Stimulated activated CD4-positive, alpha-beta T cell treated with anti-CD3 and anti-CD28 coated beads, TNF-alpha, amount 100 ng/mL, for 1 hour (primary cell): ENCODE measurements around the gene SHANK1.
"Not testable (repeated sequence)": the region's sequence is repeated elsewhere in the genome, so short reads cannot be mapped to it uniquely, and the experiment has no call there.

Experiments used
- DNase-seq, 3 donors: peaks; one replicate each; pipeline ENCODE4 v3.0.0-alpha.2; 2020; ENCODE audit warnings: low read depth in 3 of 3, low spot score in 1 of 3

Gene SHANK1

DNA sequence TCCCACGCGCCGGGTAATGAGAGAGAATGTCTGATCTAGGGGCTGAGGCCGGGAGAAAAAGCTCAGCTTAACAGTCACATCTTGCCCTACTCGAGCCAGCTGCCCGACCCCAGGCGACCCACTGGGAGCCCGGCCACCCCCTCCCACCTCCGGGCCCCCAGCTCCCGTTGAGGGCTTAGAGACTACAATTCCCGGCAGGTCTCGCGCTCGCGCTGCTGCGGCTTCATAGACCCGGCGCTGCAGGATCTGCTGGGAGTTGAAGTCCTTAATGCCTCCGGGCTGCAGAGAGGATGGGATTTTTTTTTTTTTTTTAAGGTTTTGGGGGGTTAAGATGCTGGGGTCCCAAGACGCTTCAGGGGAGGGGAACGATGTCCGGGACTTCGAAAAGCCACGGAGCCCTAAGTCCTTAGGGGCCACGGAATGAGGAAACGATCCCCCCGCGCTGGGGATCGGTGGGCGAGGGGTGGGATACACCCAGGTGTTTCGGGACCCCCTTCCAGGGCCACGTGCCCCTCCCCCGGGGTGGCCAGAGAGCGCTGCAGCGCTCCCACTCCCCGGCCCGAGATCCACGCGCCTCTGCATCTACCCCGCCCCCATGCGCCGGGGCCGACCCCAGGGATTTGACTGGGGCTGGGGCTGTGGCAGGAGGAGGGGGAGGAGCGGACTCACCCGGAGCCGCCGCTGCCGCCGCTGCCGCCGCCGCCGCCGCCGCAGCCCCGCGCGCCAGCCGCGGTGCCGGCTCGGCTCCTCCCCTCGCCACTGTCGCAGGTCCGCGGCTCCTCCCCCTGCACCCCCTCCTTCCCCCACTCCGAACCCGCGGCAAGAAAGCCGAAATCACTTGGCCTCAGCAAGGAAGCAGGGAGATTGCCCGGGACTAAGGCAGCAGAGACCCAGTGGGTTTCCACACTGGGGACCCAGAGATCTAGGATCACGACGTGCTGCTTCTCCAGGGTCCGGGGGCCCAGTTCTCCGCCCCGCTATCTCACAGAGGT is 80.2 kb downstream of the SHANK1 start, which contains the start of gene SYT3:
Gene SYT3 (minus strand): TSS at position 761 of the 992 bp plus-strand sequence. CDS start 2,470 bp downstream, outside the sequence.
- peak in 1 of 3 donors; percentile 30 for DNase-seq

DNA sequence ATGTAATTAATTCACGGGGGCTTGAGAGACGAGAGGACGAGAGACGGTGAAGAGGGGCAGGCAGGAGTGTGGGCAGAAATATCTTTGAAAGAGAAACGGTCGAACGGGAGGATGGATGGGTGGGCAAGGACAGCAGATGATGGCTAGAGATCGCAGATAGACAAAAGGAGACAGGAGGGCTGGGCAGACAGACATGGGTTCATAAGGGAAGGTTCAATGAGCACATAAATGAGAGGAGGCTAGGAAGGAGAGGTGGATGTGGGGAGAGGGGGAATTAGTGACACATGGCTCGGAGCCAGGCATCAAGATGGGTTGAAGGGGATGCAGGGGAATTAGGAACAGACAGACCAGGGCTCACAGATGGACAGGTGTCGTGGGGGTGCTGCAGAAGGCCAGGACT is 81.0 kb downstream of the SHANK1 start:
- DNase-seq = no peak

DNA sequence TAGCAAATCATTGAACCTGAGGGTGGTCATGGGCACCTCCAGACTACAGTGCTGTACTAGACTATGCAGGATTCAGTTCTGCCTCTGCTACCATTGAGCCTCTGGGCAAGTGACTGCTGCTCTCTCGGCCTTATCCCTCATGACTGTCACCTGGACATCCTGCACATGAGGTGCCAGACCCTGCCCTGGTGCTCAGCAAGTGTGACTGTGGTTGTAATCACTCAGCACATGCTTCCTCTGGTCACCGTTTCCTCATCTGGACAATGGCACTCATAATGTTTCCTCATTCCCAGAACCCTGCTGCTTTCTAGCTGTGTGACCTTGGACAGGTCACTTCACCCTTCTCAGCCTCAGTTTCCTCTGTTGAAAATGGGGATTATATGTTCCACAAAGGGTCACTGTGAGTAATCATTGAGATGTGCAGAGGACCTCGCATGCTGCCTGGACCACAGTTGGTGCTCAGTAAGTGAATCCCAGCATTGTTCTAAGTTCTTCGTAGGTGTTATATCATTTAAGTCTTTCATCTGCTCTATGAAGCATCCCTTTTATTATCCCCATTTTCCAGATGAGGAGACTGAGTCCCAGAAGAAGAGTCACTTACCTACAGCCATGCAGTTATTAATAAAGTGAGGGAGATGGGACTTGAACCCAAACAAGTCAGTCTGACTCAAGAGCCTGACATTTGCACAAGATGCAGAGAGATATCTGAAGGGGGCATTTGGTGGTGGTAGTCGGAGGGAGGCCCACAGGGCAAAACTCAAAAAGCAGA is 83.1 kb downstream of the SHANK1 start:
- no peak for DNase-seq

DNA sequence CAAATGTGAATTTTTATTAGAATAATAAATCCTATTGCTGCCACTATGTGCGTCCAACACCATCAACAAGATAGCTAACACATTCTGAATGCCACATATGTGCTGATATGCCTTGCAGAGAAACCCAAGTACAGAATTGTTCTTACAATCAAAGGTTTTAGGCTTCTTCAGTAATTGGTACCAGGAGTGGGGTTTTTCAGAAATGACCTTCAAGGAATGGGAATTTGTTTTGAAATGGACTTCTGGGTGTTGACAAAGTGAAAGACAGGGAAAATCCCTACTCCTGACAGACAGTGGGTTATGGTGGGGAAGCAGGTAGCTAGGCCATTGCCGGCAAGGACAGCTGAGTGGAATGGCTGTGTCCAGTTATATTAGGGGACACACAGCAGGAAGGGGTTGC is 85.6 kb downstream of the SHANK1 start:
- no peak for DNase-seq

DNA sequence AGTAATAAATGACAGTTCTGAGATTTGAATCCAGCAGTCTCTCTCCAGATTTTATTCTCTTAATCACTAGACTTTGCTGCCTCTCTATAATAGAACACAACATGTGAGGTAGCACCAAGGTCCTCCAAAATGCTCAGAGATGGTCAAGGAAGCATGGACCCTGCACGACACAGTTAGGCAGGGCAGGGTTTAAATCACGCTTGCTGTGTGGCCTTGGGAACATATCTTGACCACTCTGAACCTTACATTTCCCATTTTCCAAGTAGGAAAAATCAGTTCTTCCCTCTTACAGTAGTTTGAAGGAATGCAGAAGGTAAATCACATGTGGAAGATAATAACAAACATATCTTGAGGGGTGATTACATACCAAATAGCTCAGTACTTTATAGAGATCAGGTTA is 86.2 kb downstream of the SHANK1 start:
- DNase-seq = no peak

DNA sequence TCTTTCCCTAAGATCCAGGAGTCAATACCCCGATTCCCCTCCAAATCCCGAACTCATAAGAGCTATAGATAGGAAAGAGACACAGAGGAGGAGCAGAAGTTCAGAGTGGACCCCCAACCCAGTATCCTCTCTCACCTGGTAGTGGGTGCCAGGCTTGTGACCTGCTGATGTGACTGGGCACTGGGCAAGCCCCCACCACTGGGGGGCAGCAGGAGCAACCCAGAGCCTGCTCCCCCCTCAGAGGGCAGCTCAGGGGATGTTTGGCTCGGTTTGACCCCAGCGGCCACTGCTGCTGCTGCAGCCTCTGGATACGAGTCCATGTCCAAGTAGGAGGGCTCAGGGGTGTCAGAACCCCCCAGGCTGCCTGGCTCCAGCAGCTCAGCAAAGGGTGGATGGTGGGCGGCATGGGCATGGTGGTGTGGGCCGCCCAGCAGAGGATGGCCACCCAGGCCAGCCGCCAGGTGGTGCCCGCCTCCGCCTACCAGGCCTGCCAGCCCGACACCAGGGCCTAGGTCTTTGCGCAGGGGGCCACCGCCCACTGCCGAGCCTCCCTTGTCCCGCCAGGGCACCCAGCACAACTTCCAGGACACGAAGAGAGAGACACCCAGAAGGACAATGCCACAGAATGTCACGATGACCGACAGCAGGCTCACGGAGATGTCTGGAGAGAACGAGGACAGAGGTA is 87.3 kb downstream of the SHANK1 start:
- DNase-seq = no peak

DNA sequence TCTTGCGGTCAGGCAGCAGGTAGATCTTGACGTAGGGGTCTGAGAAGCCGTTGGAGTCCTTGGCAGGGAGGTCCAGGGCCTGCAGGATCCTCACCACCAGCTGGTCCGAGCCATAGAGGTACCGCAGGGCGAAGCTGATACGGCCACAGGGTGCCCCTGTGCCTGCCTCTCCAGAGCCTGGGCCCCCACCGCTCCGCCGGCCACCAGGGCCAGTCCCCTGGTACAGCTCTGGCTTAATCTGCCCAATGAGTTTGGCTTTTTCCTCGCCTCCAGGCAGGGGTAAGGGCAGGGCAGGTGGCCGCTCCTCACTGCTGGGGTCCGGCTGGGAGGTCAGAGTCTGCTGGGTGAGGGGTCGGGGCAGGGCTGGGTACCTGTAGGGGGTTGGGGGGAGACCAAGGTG is 89.8 kb downstream of the SHANK1 start:
- no peak for DNase-seq

DNA sequence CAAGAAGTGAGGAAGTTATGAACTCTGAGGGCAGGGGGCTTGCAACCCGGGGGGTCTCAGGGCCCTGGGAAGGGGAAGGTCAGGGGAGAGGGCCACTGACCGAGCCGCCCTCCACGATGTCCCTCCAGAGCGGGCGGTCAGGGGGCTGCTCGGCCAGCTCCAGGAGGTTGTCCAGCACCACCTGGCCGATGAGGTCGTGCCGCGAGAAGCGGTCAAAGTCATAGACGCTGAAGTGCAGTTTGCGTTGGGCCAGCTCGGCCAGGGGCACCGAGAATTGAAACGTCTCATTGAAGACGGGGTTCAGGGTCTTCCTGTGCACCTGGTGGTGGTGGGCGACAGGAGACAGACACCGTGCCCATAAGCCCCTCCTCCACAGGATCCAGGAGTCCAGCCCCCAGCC is 90.4 kb downstream of the SHANK1 start:
- no peak for DNase-seq

DNA sequence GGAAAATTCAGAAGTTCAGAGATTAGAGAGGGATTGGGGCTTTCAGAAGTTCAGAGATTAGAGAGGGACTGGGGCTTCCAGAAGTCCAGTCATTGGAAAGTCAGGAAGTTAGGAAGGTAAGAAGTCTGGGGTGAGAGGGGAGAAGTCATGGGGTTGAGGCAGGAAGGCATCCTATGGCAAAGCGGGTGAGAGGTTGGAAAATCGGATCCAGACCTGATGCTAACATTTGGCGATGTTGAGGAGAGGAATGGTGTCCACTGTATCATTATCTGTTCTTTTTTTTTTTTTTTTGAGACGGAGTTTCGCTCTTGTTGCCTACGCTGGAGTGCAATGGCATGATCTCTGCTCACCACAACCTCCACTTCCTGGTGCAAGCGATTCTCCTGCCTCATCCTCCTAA is 91.1 kb downstream of the SHANK1 start:
- DNase-seq = no peak

DNA sequence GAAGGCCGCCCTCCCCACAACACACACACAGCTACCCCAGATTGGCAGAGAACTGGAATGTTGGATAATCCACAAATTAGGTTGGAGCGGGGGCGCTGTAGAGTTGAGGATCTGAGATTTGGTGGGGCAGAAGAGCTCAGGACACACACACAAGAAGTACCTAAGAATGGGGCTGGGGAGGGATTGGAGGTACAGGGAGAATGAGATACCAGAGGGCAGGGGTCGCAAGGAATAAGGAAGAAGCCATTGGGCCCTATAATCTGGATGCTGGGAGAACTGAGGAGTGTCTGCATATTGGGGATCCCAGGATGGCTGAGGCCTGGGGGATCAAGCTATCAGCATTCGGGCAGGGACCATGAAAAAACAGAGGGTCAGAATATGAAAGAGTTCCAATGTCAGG is 91.5 kb downstream of the SHANK1 start:
- DNase-seq = no peak

DNA sequence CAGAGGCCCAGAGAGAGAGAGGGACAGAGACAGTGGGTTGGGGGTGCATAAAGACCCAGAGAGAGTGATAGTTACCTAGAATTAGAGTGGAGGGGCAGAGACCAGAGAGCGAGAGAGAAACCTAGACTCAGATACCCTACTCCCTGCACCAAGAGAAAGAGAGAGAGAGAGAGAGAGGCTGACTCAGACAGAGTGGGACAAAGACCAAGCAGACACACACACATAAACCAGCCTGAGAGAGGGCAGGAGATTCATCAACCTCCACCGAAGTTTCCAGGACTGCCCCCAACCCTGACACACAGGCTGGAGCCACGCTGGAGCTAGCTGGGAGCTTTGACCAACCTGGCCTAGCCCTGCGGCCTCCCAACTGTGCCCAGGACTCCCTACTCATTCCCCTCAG is 92.8 kb downstream of the SHANK1 start:
- DNase-seq = no peak

DNA sequence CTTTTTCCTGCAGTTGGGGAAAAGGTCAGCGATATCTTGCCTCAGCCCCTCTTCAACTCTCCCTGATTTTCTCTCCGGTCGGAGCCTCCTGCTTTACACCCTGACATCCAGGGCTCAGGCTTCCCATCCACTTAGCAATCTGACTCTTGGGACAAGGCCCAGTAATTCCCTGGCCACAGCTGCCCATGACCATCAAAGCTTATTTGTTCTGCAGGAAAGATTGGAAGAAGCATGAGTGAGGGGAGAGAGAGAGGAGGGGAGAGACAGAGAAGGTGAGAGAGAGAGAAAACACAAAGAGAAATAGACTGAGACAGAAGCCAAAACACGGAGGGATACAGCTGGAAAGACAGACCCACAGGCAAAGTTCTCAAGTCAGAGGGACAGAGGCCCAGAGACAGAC is 93.6 kb downstream of the SHANK1 start:
- no peak for DNase-seq

DNA sequence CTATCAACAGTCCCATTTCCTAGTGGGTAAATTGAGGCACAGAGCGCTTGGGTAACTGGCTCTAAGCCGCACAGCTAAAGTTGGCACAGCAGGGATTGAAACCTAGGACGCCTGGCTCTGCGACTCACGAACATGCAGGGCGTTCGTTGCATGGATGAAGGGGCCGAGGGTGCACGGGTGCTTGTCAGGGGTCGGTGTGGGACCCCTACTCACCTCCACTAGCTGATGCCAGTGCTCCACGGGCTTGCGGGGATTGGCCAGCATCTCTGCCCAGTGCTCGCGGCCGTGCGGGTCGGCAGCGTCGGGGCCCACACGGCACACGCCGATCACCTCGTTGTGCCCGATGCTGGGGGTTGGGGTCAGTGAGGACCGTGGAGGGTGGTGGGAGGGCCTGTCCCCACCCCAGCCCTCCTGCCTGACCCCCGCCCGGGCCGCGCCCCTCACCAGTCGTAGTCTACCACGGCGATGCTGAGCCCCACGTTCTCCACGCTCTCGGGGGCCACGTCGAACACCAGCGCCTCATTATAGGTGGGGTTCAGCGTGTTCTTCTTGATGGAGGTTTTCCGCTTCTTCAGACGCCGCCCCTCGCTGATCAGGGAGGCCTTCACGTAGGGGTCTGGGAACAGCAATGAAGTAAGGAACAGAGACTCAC is 94.5 kb downstream of the SHANK1 start:
- no peak for DNase-seq

DNA sequence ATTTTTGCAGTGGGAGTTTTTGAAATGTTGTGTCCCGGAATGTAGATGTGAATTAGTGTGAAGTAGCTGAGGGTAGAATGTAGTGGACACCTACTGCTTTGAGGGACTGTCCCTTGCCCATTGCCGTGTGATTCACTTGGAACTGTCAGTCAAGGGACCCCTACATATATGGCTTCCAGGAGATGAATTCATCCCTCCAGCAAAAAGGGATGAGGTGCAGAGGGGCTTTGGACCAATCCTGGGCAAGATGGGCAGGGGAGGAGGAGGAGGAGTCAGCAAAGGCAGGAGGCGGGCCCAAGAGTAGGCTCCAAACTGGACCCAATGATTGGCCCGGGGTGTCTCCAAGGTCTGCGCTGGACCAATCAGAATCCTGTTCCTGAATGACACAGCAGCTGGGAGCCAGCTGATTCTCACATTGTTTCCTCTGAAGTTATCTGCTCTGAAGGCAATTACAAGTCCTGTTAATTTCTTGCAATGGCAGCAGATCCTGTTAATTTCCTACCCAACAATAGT is 99.2 kb downstream of the SHANK1 start:
- DNase-seq = not testable (repeated sequence)

DNA sequence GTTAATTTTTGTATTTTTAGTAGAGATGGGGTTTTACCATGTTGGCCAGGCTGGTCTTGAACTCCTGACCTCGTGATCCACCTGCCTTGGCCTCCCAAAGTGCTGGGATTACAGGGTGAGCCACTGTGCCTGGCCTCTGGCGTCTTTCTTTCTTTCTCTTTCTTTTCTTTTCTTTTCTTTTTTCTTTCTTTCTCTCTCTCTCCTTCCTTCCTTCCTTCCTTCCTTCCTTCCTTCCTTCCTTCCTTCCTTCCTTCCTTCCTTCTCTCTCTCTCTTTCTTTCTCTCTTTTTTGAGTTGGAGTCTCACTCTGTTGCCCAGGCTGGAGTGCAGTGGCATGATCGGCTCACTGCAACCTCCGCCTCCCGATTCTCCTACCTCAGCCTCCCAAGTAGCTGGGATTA is 100.4 kb downstream of the SHANK1 start:
- not testable (repeated sequence) for DNase-seq

DNA sequence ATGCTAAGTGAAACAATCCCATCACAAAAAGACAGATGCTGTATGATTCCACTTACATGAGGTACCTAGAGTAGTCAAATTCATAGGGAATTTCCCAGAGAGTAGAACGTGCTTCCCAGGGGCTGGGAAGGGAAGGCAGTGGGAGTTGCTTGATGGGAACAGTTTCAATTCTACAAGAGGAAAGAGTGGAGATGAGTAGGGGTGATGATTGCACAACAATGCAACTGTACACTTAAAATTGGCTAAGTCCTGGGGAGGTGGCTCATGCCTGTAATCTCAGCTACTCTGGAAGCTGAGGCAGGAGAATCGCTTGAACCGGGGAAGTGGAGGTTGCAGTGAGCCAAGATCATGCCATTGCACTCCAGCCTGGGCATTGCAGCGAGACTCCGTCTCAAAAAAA is 101.2 kb downstream of the SHANK1 start:
- not testable (repeated sequence) for DNase-seq

DNA sequence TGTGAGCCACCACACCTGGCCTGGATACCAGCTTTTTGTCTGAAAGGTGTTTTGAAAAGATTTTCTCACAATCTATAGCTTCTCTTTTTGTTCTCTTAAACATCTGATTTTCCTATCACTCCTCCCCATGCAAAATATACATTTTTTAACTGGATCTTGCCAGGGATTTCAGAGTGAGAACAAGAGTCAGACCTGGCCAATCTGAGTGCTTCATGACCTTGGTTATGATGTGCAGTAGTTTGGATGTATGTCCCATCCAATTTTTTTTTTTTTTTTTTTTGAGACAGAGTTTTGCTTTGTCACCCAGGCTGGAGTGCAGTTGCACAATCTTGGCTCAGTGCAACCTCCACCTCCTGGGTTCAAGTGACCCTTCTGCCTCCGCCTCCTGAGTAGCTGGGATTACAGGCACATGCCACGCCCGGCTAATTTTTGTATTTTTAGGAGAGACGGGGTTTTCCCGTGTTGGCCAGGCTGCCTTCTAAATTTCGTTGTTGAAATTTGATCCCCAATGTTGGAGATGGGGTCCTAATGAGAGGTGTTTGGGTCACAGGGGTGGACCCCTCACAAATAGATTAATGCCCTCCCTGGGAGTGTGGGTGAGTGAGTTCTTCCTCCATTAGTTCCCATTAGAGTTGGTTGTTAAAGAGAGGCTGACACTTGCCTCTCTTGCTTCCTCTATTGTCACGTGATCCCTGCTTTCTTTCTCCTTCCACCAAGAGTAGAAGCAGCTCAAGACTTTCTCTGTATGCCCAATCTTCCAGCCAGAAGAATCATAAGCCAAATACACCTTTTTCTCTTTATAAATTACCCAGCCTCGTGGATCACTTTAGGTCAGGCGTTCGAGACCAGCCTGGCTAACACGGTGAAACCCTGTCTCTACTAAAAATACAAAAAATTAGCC is 106.8 kb downstream of the SHANK1 start:
- not testable (repeated sequence) for DNase-seq
